Bone marrow (tissue), 2 donors: Measurements from ENCODE around the gene CCDC87.
"Not testable (repeated sequence)": the region's sequence is repeated elsewhere in the genome, so short reads cannot be mapped to it uniquely, and the experiment has no call there.

Experiments used
- DNase-seq, 2 donors: peaks; one replicate each; lab custom pipeline; 2025; lab: John Stamatoyannopoulos, UW

Gene CCDC87

GRCh38 chr11:66592457-66593302 is at the start of gene CCDC87, which contains the start of gene CCS:
CCDC87 (minus strand) TSS chr11:66593063; CDS start chr11:66593015, 48 bp downstream.
CCS (plus strand) TSS chr11:66593185; CDS start chr11:66593262, 77 bp downstream.
- peak; percentile 93 to 94 for DNase-seq

GRCh38 chr11:66641834-66642233 is 49.0 kb upstream of the CCDC87 start:
- DNase-seq = no peak

- not testable (repeated sequence) for DNase-seq
Observed at GRCh38 chr11:66639814-66640340, 47.0 kb upstream of the CCDC87 start.

- peak in 1 of 2 donors; percentile 37 for DNase-seq
Observed at GRCh38 chr11:66639066-66639813, 46.4 kb upstream of the CCDC87 start.

- peak; percentile 69 to 99 for DNase-seq
Observed at GRCh38 chr11:66638177-66639065, 45.6 kb upstream of the CCDC87 start, which contains the start of gene RBM4. RBM4 (plus strand) TSS chr11:66638703; CDS start chr11:66639712, 1,009 bp downstream.

GRCh38 chr11:66637557-66638176 is 44.8 kb upstream of the CCDC87 start:
- no peak for DNase-seq

GRCh38 chr11:66636411-66636810 is 43.5 kb upstream of the CCDC87 start:
- no peak for DNase-seq

GRCh38 chr11:66632952-66633351 is 40.1 kb upstream of the CCDC87 start:
- DNase-seq = no peak

- no peak for DNase-seq
Observed at GRCh38 chr11:66631883-66632282, 39.0 kb upstream of the CCDC87 start.

GRCh38 chr11:66629356-66629755 is 36.5 kb upstream of the CCDC87 start:
- DNase-seq = no peak

- DNase-seq = no peak
Observed at GRCh38 chr11:66628061-66628603, 35.3 kb upstream of the CCDC87 start.

GRCh38 chr11:66626926-66627325 is 34.1 kb upstream of the CCDC87 start:
- no peak for DNase-seq

- no peak for DNase-seq
Observed at GRCh38 chr11:66626382-66626781, 33.5 kb upstream of the CCDC87 start.

- no peak for DNase-seq
Observed at GRCh38 chr11:66625752-66626149, 32.9 kb upstream of the CCDC87 start.

GRCh38 chr11:66625041-66625751 is 32.3 kb upstream of the CCDC87 start:
- no peak for DNase-seq

- no peak for DNase-seq
Observed at GRCh38 chr11:66624450-66624849, 31.6 kb upstream of the CCDC87 start.

GRCh38 chr11:66619080-66619554 is 26.3 kb upstream of the CCDC87 start:
- peak in 1 of 2 donors; percentile 72 for DNase-seq

- peak in 1 of 2 donors; percentile 89 for DNase-seq
Observed at GRCh38 chr11:66617155-66617834, 24.4 kb upstream of the CCDC87 start.
